HepG2 (cell line): Measurements from ENCODE around the gene ABHD17C. TPM values are rescaled to one million over a fixed set of nuclear protein-coding genes. Genes with fewer than 3 reads are reported as not detected.

ENCODE experiments used
- BORCS8-MEF2B ChIP-seq: sonication (generic); formaldehyde crosslinking; IDR thresholded peaks from 2 replicates; pipeline ENCODE4 v1.8.0; 2022; ENCODE audit warnings: mild to moderate bottlenecking, missing genetic modification reagents
- CCDC6 ChIP-seq: sonication (generic); formaldehyde crosslinking; IDR thresholded peaks from 2 replicates; pipeline ENCODE4 v1.8.1; 2022; ENCODE audit warnings: mild to moderate bottlenecking, missing genetic modification reagents, moderate library complexity
- CENPT ChIP-seq: sonication (generic); formaldehyde crosslinking; IDR thresholded peaks from 2 replicates; pipeline ENCODE4 v1.8.0; 2022; ENCODE audit warnings: low read depth, mild to moderate bottlenecking, moderate library complexity, missing genetic modification reagents
- FOXO1 ChIP-seq: sonication (generic); formaldehyde crosslinking; IDR thresholded peaks from 2 replicates; pipeline ENCODE4 v1.4.0; 2020; ENCODE audit warnings: missing genetic modification reagents
- GABPB1 ChIP-seq: IDR thresholded peaks from 2 replicates; pipeline ENCODE4 v1.6.1; 2016; ENCODE audit warnings: mild to moderate bottlenecking, missing genetic modification reagents, moderate library complexity, missing compliant biosample characterization
- GATA4 ChIP-seq: sonication (generic); IDR thresholded peaks from 2 replicates; pipeline ENCODE4 v1.6.1; 2016; ENCODE audit warnings: antibody characterized with exemption, low read depth, borderline replicate concordance
- HOXA9 ChIP-seq: sonication (generic); formaldehyde crosslinking; IDR thresholded peaks from 2 replicates; pipeline ENCODE4 v1.8.1; 2022; ENCODE audit warnings: missing genetic modification reagents, mild to moderate bottlenecking, moderate library complexity, borderline replicate concordance
- IRX3 ChIP-seq: sonication (generic); formaldehyde crosslinking; IDR thresholded peaks from 2 replicates; pipeline ENCODE4 v1.8.1; 2023; ENCODE audit warnings: mild to moderate bottlenecking, low read depth, missing genetic modification reagents, borderline replicate concordance
- KDM1A ChIP-seq: IDR thresholded peaks from 2 replicates; pipeline ENCODE4 v1.6.1; 2016; ENCODE audit warnings: missing compliant biosample characterization
- KDM2A ChIP-seq: sonication (generic); formaldehyde crosslinking; IDR thresholded peaks from 2 replicates; pipeline ENCODE4 v1.4.0; 2020; ENCODE audit warnings: low read depth, missing genetic modification reagents, borderline replicate concordance
- KMT2A ChIP-seq: sonication (generic); formaldehyde crosslinking; IDR thresholded peaks from 2 replicates; pipeline ENCODE4 v1.4.0; 2020; ENCODE audit warnings: missing genetic modification reagents
- PHF8 ChIP-seq: sonication (generic); formaldehyde crosslinking; IDR thresholded peaks from 2 replicates; pipeline ENCODE4 v1.5.0; 2020; ENCODE audit warnings: missing genetic modification reagents
- SMARCC2 ChIP-seq: fragments of 450-650 bp; IDR thresholded peaks from 2 replicates; pipeline ENCODE4 v1.6.1; 2017; ENCODE audit warnings: antibody characterized with exemption, mild to moderate bottlenecking
- ZBTB7B ChIP-seq: sonication (generic); formaldehyde crosslinking; IDR thresholded peaks from 2 replicates; pipeline ENCODE4 v1.4.0; 2020; ENCODE audit warnings: missing genetic modification reagents
- ZMAT3 ChIP-seq: sonication (generic); formaldehyde crosslinking; conservative IDR thresholded peaks from 2 replicates; pipeline ENCODE4 v1.7.0; 2021; ENCODE audit warnings: missing genetic modification reagents
- ZNF567 ChIP-seq: sonication (generic); formaldehyde crosslinking; IDR thresholded peaks from 2 replicates; pipeline ENCODE4 v1.8.1; 2023; ENCODE audit warnings: mild to moderate bottlenecking, missing genetic modification reagents, borderline replicate concordance
- ZNF589 ChIP-seq: sonication (generic); formaldehyde crosslinking; conservative IDR thresholded peaks from 2 replicates; pipeline ENCODE4 v1.8.0; 2022; ENCODE audit warnings: mild to moderate bottlenecking, moderate library complexity, missing genetic modification reagents
- ZNF768 ChIP-seq: sonication (generic); formaldehyde crosslinking; IDR thresholded peaks from 2 replicates; pipeline ENCODE4 v1.4.0; 2020; ENCODE audit warnings: missing genetic modification reagents
- ZNF883 ChIP-seq: sonication (generic); formaldehyde crosslinking; IDR thresholded peaks from 2 replicates; pipeline ENCODE4 v1.5.1; 2020; ENCODE audit warnings: mild to moderate bottlenecking, missing genetic modification reagents; ENCODE audit errors: not compliant biosample characterization
- polyA plus RNA-seq, 8 experiments: library from polyadenylated mRNA; depleted of rRNA in 3 of 8; stranded (reverse) in 7 of 8; unstranded in 1 of 8; fragments of >200 nt; fragmentation: Illumina TruSeq in 4 of 8; extraction: Trizol in 4 of 8; gene quantifications; 2 replicates each; pipeline versions ENCODE4 v1.2.1 to v1.2.3, GENCODE V29; 2011 to 2016; ENCODE audit warnings: low read depth in 4 of 8, missing spikeins in 1 of 8, mixed read lengths in 1 of 8; ENCODE audit not compliant: insufficient read depth in 1 of 8
- total RNA-seq, 5 experiments: library from RNA; depleted of rRNA; stranded (reverse); fragments of >200 nt; fragmentation: Illumina TruSeq; extraction: Trizol; gene quantifications; 2 replicates each; pipeline ENCODE4 v1.2.3, GENCODE V29; 2016; ENCODE audit warnings: low read depth in 1 of 5
- TF ChIP-seq, protein P1 (sequence below): IDR thresholded peaks from 2 replicates; pipeline ENCODE4 v1.6.1; 2016; ENCODE audit warnings: missing compliant biosample characterization, missing genetic modification reagents, borderline replicate concordance
- TF ChIP-seq, protein P2 (sequence below): sonication (generic); formaldehyde crosslinking; IDR thresholded peaks from 2 replicates; pipeline ENCODE4 v1.4.0; 2020; ENCODE audit warnings: mild to moderate bottlenecking, missing genetic modification reagents
- TF ChIP-seq, protein P3 (sequence below): sonication (generic); formaldehyde crosslinking; IDR thresholded peaks from 2 replicates; pipeline ENCODE4 v1.8.0; 2022; ENCODE audit warnings: mild to moderate bottlenecking, missing genetic modification reagents; ENCODE audit not compliant: insufficient replicate concordance
- TF ChIP-seq, protein P4 (sequence below): sonication (generic); formaldehyde crosslinking; IDR thresholded peaks from 2 replicates; pipeline ENCODE4 v1.9.0; 2021; ENCODE audit warnings: missing genetic modification reagents, mild to moderate bottlenecking, borderline replicate concordance

The ABHD17C gene
- total and polyA plus RNA-seq, 2 of the 13 experiments (the other 11 are each of a cell fraction or from before 2014, with no cell fraction given), result 2.9 to 3.9 TPM

DNA sequence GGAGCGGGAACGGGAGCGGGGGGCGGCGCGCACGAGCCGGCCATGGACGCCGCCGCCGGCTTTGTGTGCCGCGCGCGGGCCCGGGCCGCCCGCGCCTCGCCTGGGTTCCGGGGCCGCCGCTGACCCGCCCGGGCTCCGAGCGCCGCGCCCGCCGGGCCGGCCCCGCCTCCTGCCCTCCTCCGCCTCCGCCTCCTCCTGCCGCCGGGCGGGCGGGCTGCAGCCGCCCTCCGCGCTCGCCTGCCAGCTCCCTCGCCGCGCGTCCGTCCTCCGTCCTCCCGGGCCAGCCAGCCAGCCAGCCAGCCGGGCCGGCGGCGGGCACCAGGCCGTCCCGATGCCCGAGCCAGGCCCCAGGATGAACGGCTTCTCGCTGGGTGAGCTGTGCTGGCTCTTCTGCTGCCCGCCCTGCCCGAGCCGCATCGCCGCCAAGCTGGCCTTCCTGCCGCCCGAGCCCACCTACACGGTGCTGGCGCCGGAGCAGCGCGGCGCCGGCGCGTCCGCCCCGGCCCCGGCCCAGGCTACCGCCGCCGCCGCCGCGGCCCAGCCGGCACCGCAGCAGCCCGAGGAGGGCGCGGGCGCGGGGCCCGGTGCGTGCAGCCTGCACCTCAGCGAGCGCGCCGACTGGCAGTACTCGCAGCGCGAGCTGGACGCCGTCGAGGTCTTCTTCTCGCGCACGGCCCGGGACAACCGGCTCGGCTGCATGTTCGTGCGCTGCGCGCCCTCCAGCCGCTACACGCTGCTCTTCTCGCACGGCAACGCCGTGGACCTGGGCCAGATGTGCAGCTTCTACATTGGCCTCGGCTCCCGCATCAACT lies at the start of gene ABHD17C (continued):
- TF ChIP-seq, protein P1, sequence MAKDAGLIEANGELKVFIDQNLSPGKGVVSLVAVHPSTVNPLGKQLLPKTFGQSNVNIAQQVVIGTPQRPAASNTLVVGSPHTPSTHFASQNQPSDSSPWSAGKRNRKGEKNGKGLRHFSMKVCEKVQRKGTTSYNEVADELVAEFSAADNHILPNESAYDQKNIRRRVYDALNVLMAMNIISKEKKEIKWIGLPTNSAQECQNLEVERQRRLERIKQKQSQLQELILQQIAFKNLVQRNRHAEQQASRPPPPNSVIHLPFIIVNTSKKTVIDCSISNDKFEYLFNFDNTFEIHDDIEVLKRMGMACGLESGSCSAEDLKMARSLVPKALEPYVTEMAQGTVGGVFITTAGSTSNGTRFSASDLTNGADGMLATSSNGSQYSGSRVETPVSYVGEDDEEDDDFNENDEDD, result no peak
- TF ChIP-seq, protein P2, sequence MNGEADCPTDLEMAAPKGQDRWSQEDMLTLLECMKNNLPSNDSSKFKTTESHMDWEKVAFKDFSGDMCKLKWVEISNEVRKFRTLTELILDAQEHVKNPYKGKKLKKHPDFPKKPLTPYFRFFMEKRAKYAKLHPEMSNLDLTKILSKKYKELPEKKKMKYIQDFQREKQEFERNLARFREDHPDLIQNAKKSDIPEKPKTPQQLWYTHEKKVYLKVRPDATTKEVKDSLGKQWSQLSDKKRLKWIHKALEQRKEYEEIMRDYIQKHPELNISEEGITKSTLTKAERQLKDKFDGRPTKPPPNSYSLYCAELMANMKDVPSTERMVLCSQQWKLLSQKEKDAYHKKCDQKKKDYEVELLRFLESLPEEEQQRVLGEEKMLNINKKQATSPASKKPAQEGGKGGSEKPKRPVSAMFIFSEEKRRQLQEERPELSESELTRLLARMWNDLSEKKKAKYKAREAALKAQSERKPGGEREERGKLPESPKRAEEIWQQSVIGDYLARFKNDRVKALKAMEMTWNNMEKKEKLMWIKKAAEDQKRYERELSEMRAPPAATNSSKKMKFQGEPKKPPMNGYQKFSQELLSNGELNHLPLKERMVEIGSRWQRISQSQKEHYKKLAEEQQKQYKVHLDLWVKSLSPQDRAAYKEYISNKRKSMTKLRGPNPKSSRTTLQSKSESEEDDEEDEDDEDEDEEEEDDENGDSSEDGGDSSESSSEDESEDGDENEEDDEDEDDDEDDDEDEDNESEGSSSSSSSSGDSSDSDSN (CRISPR knock-in tag), result peak; percentile 71; the same call in 1 of the 2 replicates
- no peak for TF ChIP-seq SMARCC2
- no peak for TF ChIP-seq KDM1A (CRISPR knock-in tag)
- peak; percentile 41; the same call in 1 of the 2 replicates for TF ChIP-seq KMT2A (CRISPR knock-in tag)
- TF ChIP-seq IRX3 (CRISPR knock-in tag), result peak; percentile 56; the same call in 1 of the 2 replicates
- peak; percentile 31; the same call in 1 of the 2 replicates for TF ChIP-seq GABPB1 (CRISPR knock-in tag)
- 0 out of 2 replicates have a peak, but pooled peaks have one; percentile 20 for TF ChIP-seq CCDC6 (CRISPR knock-in tag)
- TF ChIP-seq HOXA9 (CRISPR knock-in tag), result peak; percentile 32; the same call in 1 of the 2 replicates
- TF ChIP-seq FOXO1, result no peak
- TF ChIP-seq ZNF883, result peak; percentile 28
- TF ChIP-seq GATA4, result no peak
- TF ChIP-seq ZNF768, result peak; percentile 20; the same call in 1 of the 2 replicates
- 0 out of 2 replicates have a peak, but pooled peaks have one; percentile 55 for TF ChIP-seq ZNF589
- peak; percentile 52; the same call in 1 of the 2 replicates for TF ChIP-seq BORCS8-MEF2B (CRISPR knock-in tag)
- no peak for TF ChIP-seq ZNF567 (CRISPR knock-in tag)
- peak; percentile 16; the same call in 1 of the 2 replicates for TF ChIP-seq KDM2A (CRISPR knock-in tag)
- no peak for TF ChIP-seq ZBTB7B (CRISPR knock-in tag)
- TF ChIP-seq, protein P3, sequence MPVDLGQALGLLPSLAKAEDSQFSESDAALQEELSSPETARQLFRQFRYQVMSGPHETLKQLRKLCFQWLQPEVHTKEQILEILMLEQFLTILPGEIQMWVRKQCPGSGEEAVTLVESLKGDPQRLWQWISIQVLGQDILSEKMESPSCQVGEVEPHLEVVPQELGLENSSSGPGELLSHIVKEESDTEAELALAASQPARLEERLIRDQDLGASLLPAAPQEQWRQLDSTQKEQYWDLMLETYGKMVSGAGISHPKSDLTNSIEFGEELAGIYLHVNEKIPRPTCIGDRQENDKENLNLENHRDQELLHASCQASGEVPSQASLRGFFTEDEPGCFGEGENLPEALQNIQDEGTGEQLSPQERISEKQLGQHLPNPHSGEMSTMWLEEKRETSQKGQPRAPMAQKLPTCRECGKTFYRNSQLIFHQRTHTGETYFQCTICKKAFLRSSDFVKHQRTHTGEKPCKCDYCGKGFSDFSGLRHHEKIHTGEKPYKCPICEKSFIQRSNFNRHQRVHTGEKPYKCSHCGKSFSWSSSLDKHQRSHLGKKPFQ (CRISPR knock-in tag), result no peak
- TF ChIP-seq, protein P4, sequence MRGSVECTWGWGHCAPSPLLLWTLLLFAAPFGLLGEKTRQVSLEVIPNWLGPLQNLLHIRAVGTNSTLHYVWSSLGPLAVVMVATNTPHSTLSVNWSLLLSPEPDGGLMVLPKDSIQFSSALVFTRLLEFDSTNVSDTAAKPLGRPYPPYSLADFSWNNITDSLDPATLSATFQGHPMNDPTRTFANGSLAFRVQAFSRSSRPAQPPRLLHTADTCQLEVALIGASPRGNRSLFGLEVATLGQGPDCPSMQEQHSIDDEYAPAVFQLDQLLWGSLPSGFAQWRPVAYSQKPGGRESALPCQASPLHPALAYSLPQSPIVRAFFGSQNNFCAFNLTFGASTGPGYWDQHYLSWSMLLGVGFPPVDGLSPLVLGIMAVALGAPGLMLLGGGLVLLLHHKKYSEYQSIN (CRISPR knock-in tag), result no peak
- TF ChIP-seq CENPT, result 0 out of 2 replicates have a peak, but pooled peaks have one; percentile 34
- TF ChIP-seq ZMAT3 (CRISPR knock-in tag), result 0 out of 2 replicates have a peak, but pooled peaks have one; percentile 15
- TF ChIP-seq PHF8 (CRISPR knock-in tag), result peak; percentile 45; the same call in 1 of the 2 replicates
